Measurements from ENCODE around the gene P4HTM. TPM values are rescaled to one million over a fixed set of nuclear protein-coding genes. Genes with fewer than 3 reads are reported as not detected.
A peak's percentile ranks its signal among the peaks of the same experiment; 100 is the strongest.

P4HTM gene
- total and polyA plus RNA-seq, 2 of the 4 experiments (the other 2 are of a cell fraction), result 10.4 to 26.1 TPM

- in situ Hi-C loops (cut with MboI; ENCODE audit: low sequenced_read_pairs), result no loop called here
- no peak overlapping the region for H2BK5ac ChIP-seq (ENCODE audit: low read depth, low read length, poor library complexity, severe bottlenecking)
- H3K14ac ChIP-seq (replicated peaks; ENCODE audit: low read depth, low read length), result no peak overlapping the region
- peak overlapping the region; percentile 45 for H2AK9ac ChIP-seq (replicated peaks; ENCODE audit: low read depth, low read length, poor library complexity)
- no peak overlapping the region for H3K27ac ChIP-seq (ENCODE audit: insufficient read depth, low read length)
- H2AFZ ChIP-seq (replicated peaks; ENCODE audit: low read length, poor library complexity), result peak overlapping the region; percentile 49
- H3K4me3 ChIP-seq (ENCODE audit: insufficient read depth, low read depth, low read length), result no peak overlapping the region
- intact Hi-C loops (cut with micrococcal nuclease), result no loop called here
- no peak overlapping the region for H3K23ac ChIP-seq (ENCODE audit: low read depth, low read length)
- ATAC-seq (ENCODE audit: low read depth), result no peak
- H3K56ac ChIP-seq (ENCODE audit: extremely low read depth, insufficient read depth, low read length), result no peak overlapping the region
- H4K20me1 ChIP-seq (ENCODE audit: insufficient read depth, low read length), result peaks cover 48% of the 10 kb centered on the region
- no peaks in the 10 kb centered on the region for H3K27me3 ChIP-seq (ENCODE audit: control insufficient read depth, insufficient read depth, low read length)
- H2BK20ac ChIP-seq (ENCODE audit: low read depth, low read length), result no peak overlapping the region
- DNase-seq, result no peak
- H3K4me2 ChIP-seq (ENCODE audit: low read depth, low read length), result no peak overlapping the region
- no peak overlapping the region for H2BK15ac ChIP-seq (ENCODE audit: low read depth, low read length)
- ChIA-PET CTCF (interaction anchor here (0.5 kb wide), 1 partner anchor 361 kb away, joined by 6 read pairs; no protein-coding TSS in a partner anchor), POLR2A (ENCODE audit: unreplicated experiment) (no interaction called here)
- H3K18ac ChIP-seq (ENCODE audit: low read depth, low read length), result no peak overlapping the region
- no peak overlapping the region for H2BK120ac ChIP-seq (ENCODE audit: low read depth, low read length)
- H3K36me3 ChIP-seq (ENCODE audit: control insufficient read depth, insufficient read depth, low read length), result peaks cover 53% of the 10 kb centered on the region
- dilution Hi-C loops (cut with HindIII; ENCODE audit: low sequenced_read_pairs, unreplicated experiment), result no loop called here
- 97% methylated on average over 11 of the region's 24 CpGs; no CpG with 5 or more reads in 1 of the 2 experiments for WGBS, 2 experiments (ENCODE audit: extremely low coverage in 2 of 2, insufficient read length in 1 of 2)
- no peak overlapping the region for H4K8ac ChIP-seq (ENCODE audit: low read depth in 2 of 2, low read length in 2 of 2)
- no peak overlapping the region for H4K5ac ChIP-seq (ENCODE audit: low read depth, low read length)
- no peak overlapping the region for H4K91ac ChIP-seq (ENCODE audit: insufficient read depth, low read depth, low read length)
- peaks cover 9% of the 10 kb centered on the region for H3K4me1 ChIP-seq (ENCODE audit: control insufficient read depth, insufficient read depth, low read length)
- peaks cover 12 to 83% of the 10 kb centered on the region in 2 experiments; a peak in 3 of 4 replicates for H3K79me1 ChIP-seq (ENCODE audit: low read depth in 1 of 2, low read length in 2 of 2)
- no peak overlapping the region for H2AK5ac ChIP-seq (ENCODE audit: low read depth, low read length)
- no TSS peak for BruUV-seq (replicated peaks)
- H3K4ac ChIP-seq (ENCODE audit: low read depth, low read length), result no peak overlapping the region
- peaks cover 14% of the 10 kb centered on the region for H3K9me1 ChIP-seq (ENCODE audit: insufficient read depth, low read length)
- H3K9me3 ChIP-seq (ENCODE audit: control insufficient read depth, insufficient read depth, low read length), result no peaks in the 10 kb centered on the region
- H3K9ac ChIP-seq (ENCODE audit: low read depth, low read length), result no peak overlapping the region
- peak; percentile 48 for TF ChIP-seq RAD21 (IDR thresholded peaks at IDR 0.05; ENCODE audit: low read length)
- TF ChIP-seq MAZ (IDR thresholded peaks at IDR 0.05; ENCODE audit: borderline replicate concordance, low read depth, low read length), result no peak
- TF ChIP-seq CEBPB (IDR thresholded peaks at IDR 0.05; ENCODE audit: low read depth, low read length), result no peak
- no peak for TF ChIP-seq BHLHE40 (IDR thresholded peaks at IDR 0.05; ENCODE audit: low read depth, low read length)
- TF ChIP-seq NFE2L2 (IDR thresholded peaks at IDR 0.05; ENCODE audit: low read depth, low read length), result no peak
- TF ChIP-seq USF2 (IDR thresholded peaks at IDR 0.05; ENCODE audit: low read depth, low read length), result no peak
- TF ChIP-seq MAFK (IDR thresholded peaks at IDR 0.05; ENCODE audit: low read depth, low read length), result no peak
- TF ChIP-seq SMC3 (IDR thresholded peaks at IDR 0.05; ENCODE audit: low read depth, low read length), result peak; percentile 49
- TF ChIP-seq MXI1 (IDR thresholded peaks at IDR 0.05; ENCODE audit: borderline replicate concordance, low read depth, low read length), result no peak
- no peak for TF ChIP-seq CHD1 (IDR thresholded peaks at IDR 0.05; ENCODE audit: low read depth, low read length)
- TF ChIP-seq RFX5 (IDR thresholded peaks at IDR 0.05; ENCODE audit: low read depth, low read length), result no peak
- no peak for TF ChIP-seq ELK1 (IDR thresholded peaks at IDR 0.05; ENCODE audit: borderline replicate concordance, low read depth, low read length)
- no peak for TF ChIP-seq RCOR1 (IDR thresholded peaks at IDR 0.05; ENCODE audit: insufficient replicate concordance, low read length)
- TF ChIP-seq FOS (IDR thresholded peaks at IDR 0.05; ENCODE audit: low read depth, low read length), result no peak
- TF ChIP-seq POLR2A (IDR thresholded peaks at IDR 0.05; ENCODE audit: low read depth, low read length), result no peak; the same call in 1 of the 2 replicates
Measured at GRCh38 chr3:49013738-49014660, 24.0 kb downstream of the P4HTM start.

Measured in IMR-90 (cell line).